Ramos (cell line): ENCODE measurements around the gene ARL6IP4.

Experiments
- in situ Hi-C: fragments of 300-500 bp; cut with MboI; formaldehyde crosslinking; loops from one replicate; pipeline ENCODE4 v1.14.3; 2022; ENCODE audit warnings: low sequenced_read_pairs; ENCODE audit not compliant: unreplicated experiment

The ARL6IP4 gene

DNA sequence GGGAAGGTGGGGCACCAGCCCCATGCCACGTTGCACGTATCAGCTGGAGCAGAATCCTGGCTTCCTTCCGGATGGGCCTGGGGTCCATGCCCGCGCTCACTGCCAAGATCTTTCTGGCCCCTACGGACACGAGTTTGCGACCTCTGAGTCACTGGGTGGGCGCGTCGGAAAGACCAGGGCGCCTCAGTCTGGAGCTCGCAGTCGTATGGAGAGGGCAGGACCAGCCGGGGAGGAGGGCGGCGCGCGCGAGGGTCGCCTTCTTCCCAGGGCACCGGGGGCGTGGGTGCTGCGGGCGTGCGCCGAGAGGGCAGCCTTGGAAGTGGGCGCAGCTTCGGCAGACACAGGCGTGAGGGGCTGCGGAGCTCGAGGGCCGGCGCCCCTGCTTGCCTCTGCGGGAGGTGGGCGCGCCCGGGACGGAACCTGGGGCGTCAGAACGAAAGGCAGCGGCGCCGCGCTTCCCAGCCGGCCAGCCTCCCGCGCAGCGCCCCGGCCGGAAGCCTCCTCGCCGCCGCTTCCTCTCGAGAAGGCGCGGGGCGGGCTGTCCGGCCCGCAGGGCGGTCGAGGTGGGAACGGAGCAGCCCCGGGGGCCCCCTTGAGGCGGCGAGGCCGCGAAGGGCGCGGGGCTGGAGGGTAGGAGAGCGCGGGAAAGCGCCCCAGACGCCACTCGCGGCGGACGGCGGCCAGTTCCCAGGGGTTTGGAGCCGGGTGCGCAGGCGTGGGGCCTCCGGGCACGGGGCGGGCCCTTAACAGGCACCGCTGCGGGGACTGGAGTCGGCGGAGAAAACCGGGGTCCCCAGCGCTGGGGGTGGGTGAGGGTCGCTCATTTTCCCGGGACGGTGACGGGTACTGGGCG, at the start of gene ARL6IP4:
ARL6IP4 (plus strand) TSS at position 499 of the 853 bp plus-strand sequence. CDS start 459 bp downstream, outside the sequence.
- in situ Hi-C loops: no loop called here

DNA sequence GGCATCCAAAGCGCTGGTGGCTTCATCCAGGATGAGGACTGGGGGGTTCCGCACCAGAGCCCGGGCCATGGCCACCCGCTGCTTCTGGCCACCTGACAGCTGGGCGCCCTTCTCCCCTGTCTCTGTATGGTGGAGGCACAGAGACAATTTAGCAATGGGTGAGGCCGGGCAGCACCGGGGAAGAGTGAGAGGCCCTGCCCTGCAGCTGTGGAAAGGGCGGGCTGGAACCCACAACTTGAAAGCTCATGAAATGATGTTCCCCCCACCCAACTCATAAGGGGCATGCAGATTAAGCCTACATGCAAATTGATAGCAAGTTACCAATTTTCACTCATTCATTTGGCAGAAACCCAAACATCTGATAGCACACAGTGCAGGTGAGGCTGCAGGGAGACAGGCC, 48.3 kb upstream of the ARL6IP4 start:
- in situ Hi-C loops: no loop called here

DNA sequence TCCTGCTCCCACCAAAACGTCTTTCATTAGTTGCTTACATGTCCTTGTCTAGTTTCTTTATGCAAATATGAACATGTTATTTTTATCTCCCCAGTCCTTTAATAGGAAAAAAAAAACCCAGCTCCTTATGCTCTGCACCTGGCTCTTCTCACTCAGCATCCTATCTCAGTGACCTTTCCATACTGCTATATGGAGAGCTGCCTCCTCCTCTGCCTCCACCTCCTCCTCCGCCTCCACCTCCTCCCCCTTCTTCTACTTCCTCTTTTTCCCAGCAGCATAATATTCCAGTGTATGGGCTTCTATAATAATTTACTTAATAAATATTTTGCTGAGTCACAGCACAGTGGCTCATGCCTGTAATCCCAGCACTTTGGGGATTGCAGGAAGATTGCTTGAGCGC, 45.8 kb upstream of the ARL6IP4 start:
- in situ Hi-C loops: no loop called here

- in situ Hi-C loops: no loop called here
Observed at GRCh38 chr12:122935318-122935717, 45.2 kb upstream of the ARL6IP4 start.

- in situ Hi-C loops: no loop called here
Observed at GRCh38 chr12:122937622-122938091, 42.8 kb upstream of the ARL6IP4 start.

DNA sequence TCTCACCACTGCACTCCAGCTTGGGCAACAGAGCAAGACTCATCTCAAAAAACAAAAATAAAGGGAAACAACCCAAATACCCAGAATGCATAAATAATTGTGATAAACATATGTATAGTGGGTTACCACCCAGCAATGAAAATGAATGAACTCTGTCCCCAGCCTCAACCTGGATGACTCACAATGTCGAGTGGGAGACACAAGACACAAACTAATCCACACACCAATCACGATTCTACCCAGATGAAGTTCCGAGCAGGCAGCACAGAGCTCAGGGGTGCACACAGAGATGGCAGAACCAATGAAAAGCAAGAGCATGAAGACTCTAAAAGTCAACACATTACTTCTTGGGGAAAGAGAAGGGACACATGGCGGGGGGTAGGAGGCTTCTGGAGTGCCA, 41.4 kb upstream of the ARL6IP4 start:
- in situ Hi-C loops: no loop called here

DNA sequence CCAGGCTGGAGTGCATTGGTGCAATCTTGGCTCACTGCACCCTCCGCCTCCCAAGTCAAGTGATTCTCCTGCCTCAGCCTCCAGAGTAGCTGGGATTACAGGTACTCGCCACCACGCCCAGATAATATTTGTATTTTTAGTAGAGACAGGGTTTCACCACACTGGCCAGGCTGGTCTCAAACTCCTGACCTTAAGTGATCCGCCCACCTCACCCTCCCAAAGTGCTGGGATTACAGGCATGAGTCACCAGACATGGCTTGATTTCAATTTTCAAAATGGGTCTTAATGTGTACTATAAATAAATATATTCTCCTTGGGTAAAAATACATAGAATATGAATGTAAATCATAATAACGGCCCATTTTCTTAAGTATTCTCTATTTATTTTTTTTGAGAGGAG, 39.1 kb upstream of the ARL6IP4 start:
- in situ Hi-C loops: loop anchor here (5.0 kb wide), 1 partner anchor 59 kb away; no protein-coding TSS in a partner anchor

- in situ Hi-C loops: loop anchor here (5.0 kb wide), 1 partner anchor 60 kb away; no protein-coding TSS in a partner anchor
Observed at GRCh38 chr12:122942637-122943036, 37.8 kb upstream of the ARL6IP4 start.

- in situ Hi-C loops: loop anchor here (5.0 kb wide), 1 partner anchor 61 kb away; no protein-coding TSS in a partner anchor
Observed at GRCh38 chr12:122943196-122943595, 37.3 kb upstream of the ARL6IP4 start.

DNA sequence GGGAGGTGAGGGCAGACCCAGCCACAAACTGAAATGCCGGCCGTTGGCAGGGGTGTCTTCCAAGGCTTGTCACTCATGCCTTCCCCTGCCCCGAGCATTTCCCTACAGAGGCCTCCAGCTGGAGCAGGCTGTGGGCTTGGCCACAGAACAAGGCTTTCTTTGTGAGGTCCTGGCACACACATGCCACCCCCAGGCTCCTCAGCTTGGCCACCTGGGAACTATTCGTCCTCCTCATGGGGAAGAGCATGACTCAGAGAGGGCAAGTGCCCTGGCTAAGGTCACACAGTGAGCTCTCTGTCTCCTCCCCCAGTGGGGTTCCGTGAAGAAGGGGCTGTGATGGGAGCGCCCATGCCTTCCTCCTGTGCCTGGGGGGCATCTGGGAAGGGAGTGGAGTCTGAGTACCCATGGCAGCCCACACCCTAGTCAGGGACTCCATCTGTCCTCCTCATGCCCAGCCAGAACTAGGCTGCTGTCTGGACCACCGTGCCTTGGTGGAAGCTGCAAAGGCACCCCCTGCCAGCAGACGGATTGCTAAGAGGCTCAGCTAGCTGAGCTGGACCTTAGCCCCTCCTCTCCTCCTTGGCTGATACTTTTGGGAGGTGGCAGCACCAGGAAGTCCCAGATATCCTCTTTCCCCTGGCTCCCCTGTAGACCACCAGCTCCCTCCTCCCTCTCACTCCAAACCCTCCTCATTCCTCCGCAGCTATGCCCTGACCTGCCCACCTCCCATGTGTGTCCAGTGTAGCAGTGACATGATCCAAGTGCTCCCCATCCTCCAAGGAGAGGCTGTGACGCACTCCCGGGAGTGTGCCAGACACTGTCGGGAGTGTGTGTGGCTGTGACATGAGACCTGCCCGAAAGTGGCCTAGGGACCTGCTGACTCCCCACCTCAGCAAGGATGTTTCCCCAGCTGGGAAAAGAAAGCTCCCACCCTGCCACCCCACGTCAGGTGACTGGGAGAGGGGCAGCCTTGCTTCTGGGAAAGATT, 35.6 kb upstream of the ARL6IP4 start:
- in situ Hi-C loops: loop anchor here (5.0 kb wide), 1 partner anchor 63 kb away; no protein-coding TSS in a partner anchor

GRCh38 chr12:122946690-122947341, 33.7 kb upstream of the ARL6IP4 start:
- in situ Hi-C loops: no loop called here

GRCh38 chr12:122947352-122947792, 33.1 kb upstream of the ARL6IP4 start:
- in situ Hi-C loops: no loop called here

DNA sequence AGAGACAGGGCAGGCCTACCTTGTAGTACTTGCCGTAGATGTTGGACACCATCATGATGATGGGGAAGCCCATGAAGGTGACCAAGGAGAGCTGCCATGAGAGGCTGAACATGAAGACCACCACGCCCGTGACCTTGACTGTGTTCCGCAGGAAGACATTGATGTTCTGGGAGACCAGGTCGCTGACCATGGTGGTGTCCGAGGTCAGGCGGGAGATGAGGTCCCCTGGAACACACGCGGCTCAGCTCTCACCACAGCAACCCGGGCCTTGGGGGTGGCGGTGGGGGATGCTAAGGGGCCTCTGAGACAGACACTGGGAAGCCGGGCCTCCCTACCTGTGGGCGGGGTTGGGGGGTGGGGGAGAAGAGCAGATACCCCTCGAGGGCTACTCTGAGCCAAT, 31.9 kb upstream of the ARL6IP4 start:
- in situ Hi-C loops: no loop called here

DNA sequence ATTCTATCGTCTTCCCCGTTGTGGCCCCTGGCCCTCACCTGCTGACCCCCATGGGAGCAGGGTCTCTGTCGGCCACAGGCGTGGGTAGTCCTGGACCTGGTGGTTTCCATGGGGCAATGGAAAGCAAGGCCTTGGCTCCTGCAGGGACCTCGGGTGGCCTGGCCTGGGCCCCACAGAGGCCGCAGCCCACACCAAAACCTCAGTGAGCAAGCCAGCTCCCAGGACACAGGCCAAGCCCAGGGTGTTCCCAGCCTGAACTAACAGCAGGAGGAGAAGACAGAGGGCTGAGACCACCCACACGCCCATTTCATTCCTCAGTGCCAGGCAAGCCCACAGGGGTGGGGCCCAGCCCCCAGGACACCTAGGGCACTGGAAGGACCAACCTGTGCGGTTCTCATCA, 31.1 kb upstream of the ARL6IP4 start:
- in situ Hi-C loops: no loop called here

DNA sequence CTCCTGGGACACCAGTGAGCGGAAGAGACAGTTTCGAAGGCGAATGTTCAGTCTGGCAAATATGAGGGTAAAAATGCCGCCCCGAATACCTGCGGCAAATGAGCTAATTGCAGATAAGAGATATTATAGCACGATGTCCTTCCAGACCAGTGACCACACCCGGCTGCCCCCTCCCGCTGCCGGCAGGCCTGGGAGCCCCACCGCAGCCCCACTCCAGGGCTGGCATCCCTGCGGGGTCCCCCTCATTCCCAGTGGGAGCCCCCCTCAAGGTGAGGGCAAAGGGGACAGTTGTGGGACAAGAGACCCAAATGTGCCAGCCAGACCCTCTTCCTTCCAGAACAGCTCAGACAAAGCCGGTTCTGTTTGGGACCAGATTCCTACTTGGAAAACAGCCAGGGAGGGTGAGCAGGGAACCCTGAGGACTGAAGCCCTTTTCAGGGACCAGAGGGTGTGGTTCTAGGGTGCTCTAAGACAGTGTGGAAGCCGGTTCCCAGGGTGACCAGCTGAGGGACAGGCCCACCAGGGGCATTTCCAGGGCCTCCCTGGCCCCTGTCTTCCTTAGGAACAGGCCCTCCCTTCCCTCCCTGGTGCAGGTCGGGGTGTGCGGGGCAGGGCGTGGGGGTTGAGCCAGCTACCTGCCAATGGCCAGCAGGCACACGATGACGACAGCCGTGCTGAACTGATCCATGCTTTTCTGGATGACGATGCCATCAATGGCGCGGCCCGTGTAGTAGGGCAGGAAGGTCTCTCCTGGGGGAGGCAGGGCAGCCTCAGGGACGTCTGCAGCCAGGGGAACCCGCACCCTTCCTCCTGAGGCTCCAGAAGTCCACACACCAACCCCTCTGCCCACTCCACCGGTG, 30.4 kb upstream of the ARL6IP4 start:
- in situ Hi-C loops: loop anchor here (5.0 kb wide), 2 partner anchors 93 to 158 kb away; no protein-coding TSS in a partner anchor

DNA sequence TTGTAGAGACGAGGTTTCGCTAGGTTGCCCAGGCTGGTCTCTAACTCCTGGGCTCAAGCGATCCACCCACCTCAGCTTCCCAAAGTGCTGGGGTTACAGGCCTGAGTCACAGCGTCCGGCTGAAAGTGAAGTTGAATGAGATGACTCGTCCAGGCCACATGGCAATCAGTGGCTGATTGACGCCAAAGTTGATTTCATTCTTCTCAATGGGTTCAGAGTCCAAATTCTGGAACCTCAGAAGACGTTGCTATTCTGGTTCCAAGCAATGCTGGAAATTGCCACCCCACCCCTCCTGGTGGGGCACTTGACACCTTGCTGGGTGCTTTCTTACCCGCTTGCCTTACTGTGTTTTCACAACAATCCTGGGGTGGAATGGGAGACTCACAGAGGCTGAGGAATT, 29.1 kb upstream of the ARL6IP4 start:
- in situ Hi-C loops: loop anchor here (5.0 kb wide), 2 partner anchors 94 to 159 kb away; no protein-coding TSS in a partner anchor

DNA sequence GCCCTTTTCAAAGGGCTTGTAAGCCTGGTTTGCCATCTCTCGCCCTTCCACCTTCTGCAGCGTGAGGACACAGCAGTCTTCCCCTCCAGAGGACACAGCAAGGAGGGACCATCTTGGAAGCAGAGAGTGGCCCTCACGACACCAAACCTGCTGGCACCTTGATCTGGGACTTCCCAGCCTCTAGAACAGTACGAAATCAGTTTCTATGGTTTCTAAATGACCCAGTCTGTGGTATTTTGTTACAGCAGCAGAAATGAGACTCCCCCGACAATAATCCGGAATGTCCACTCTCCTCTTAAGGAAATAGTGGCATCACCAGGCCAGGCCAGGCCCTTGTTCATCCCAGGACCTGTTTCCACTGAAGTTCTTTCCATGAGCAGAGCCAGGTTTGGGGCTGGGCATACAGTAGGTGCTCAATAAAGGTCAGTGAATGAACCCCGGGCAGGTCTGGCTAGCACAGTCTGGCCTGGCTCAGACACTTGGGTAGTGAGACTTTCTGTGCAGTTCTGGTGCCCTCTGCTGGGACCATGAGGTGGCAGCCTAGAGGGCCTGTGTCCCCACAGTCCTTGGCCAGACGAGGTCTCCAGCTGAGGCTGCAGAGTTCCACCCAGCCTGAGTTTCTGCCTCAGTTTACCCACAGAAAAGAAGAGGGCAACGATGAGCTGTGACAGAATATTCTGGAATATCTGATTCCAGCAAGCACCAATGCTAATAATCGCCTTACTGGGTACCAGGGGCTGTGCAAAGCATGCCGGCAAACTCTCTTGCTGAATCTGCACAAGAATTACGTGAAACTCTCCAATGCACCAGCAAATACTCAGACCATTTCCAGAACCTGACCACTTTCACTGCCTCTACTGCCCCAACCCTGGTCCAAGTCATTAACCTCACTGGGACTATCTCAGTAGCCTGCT, 28.2 kb upstream of the ARL6IP4 start:
- in situ Hi-C loops: loop anchor here (5.0 kb wide), 2 partner anchors 95 to 160 kb away; no protein-coding TSS in a partner anchor

GRCh38 chr12:122955156-122955555, 25.3 kb upstream of the ARL6IP4 start:
- in situ Hi-C loops: no loop called here
